K562 (cell line): ENCODE measurements around the gene DAPK1. TPM values are rescaled to one million over a fixed set of nuclear protein-coding genes. Genes with fewer than 3 reads are reported as not detected.

Source experiments
- CBFA2T3 ChIP-seq: fragments of 450-650 bp; IDR thresholded peaks from 2 replicates; pipeline ENCODE4 v1.6.1; 2017
- GABPB1 ChIP-seq: sonication (generic); formaldehyde crosslinking; IDR thresholded peaks from 2 replicates; pipeline ENCODE4 v1.8.0; 2022; ENCODE audit warnings: mild to moderate bottlenecking, missing genetic modification reagents
- RBM34 ChIP-seq: fragments of 200-400 bp; formaldehyde crosslinking; IDR thresholded peaks from 2 replicates; pipeline ENCODE4 v1.6.1; 2018; ENCODE audit warnings: low read length, borderline replicate concordance; ENCODE audit not compliant: insufficient read depth
- polyA plus RNA-seq, 8 experiments: library from polyadenylated mRNA; depleted of rRNA in 4 of 8; stranded (reverse) in 5 of 8; unstranded in 3 of 8; fragments of >200 nt; fragmentation: Nextera tagmentation in 2 of 8; fragmentation: Illumina TruSeq in 1 of 8; extraction: Ambion mirVana in 2 of 8; extraction: Trizol in 1 of 8; gene quantifications; 2 replicates each; pipeline versions ENCODE4 v1.2.1 to v1.2.3, GENCODE V29; 2011 to 2014; ENCODE audit warnings: inconsistent platforms in 1 of 8, missing spikeins in 1 of 8
- total RNA-seq, 7 experiments: library from RNA; depleted of rRNA in 6 of 7; stranded (reverse); fragments of >200 nt in 6 of 7; fragmentation: Illumina TruSeq in 2 of 7; extraction: Trizol in 2 of 7; gene quantifications; 2 replicates each; pipeline versions ENCODE4 v1.2.1 to v1.2.3, GENCODE V29; 2011 to 2021; ENCODE audit warnings: low replicate concordance in 1 of 7
- TF ChIP-seq, protein P1 (sequence below), 2 experiments: fragments of 150-350 bp in 1 of 2; IDR thresholded peaks; 2 replicates each; pipeline ENCODE4 v1.6.1; 2012 to 2016; ENCODE audit warnings: low read depth in 2 of 2, low read length in 2 of 2, mild to moderate bottlenecking in 1 of 2, moderate library complexity in 1 of 2
- TF ChIP-seq, protein P2 (sequence below): sonication (generic); formaldehyde crosslinking; IDR thresholded peaks from 2 replicates; pipeline ENCODE4 v1.8.1; 2023; ENCODE audit warnings: missing genetic modification reagents, mild to moderate bottlenecking, borderline replicate concordance
- TF ChIP-seq, protein P3 (sequence below), 2 experiments: fragments of 450-650 bp in 1 of 2; sonication (generic) in 1 of 2; formaldehyde crosslinking; conservative IDR thresholded peaks; 2 replicates each; pipeline versions ENCODE4 v1.4.0 to v1.8.1; 2020 to 2022; ENCODE audit warnings: mild to moderate bottlenecking in 1 of 2, missing genetic modification reagents in 1 of 2
- TF ChIP-seq, protein P4 (sequence below), 2 experiments: fragments of 450-650 bp in 1 of 2; sonication (generic) in 1 of 2; formaldehyde crosslinking in 1 of 2; IDR thresholded peaks; 2 replicates each; pipeline versions ENCODE4 v1.7.1 to v1.9.0; 2016 to 2022; ENCODE audit warnings: inconsistent platforms in 1 of 2, mild to moderate bottlenecking in 1 of 2, missing genetic modification reagents in 1 of 2

DAPK1 gene
- total and polyA plus RNA-seq, 9 of the 15 experiments (the other 6 are each of a cell fraction or from before 2014, with no cell fraction given) = 1.7 to 26.4 (median 15.8) TPM

DNA sequence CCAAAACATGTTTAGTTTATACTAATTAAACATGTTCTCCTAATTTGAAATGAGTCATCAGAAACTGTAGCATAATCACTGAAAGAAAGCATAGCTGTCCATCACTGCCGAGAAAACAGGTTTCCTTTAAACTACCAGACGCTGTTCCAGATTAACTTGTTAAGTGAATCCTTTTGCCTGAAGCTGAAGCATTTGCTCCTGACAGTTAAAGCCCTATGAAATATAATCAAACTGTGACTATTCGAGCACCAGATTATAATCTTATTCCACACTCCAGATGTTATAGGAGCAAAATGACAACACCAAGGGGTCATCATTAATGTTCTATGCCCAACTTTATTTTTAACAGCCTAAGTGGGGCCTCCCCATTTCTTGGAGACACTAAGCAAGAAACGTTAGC, 142.3 kb downstream of the DAPK1 start (continued):
- TF ChIP-seq, protein P1, sequence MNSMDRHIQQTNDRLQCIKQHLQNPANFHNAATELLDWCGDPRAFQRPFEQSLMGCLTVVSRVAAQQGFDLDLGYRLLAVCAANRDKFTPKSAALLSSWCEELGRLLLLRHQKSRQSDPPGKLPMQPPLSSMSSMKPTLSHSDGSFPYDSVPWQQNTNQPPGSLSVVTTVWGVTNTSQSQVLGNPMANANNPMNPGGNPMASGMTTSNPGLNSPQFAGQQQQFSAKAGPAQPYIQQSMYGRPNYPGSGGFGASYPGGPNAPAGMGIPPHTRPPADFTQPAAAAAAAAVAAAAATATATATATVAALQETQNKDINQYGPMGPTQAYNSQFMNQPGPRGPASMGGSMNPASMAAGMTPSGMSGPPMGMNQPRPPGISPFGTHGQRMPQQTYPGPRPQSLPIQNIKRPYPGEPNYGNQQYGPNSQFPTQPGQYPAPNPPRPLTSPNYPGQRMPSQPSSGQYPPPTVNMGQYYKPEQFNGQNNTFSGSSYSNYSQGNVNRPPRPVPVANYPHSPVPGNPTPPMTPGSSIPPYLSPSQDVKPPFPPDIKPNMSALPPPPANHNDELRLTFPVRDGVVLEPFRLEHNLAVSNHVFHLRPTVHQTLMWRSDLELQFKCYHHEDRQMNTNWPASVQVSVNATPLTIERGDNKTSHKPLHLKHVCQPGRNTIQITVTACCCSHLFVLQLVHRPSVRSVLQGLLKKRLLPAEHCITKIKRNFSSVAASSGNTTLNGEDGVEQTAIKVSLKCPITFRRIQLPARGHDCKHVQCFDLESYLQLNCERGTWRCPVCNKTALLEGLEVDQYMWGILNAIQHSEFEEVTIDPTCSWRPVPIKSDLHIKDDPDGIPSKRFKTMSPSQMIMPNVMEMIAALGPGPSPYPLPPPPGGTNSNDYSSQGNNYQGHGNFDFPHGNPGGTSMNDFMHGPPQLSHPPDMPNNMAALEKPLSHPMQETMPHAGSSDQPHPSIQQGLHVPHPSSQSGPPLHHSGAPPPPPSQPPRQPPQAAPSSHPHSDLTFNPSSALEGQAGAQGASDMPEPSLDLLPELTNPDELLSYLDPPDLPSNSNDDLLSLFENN (IDR thresholded peaks at IDR 0.05; ENCODE audit: low read depth in 2 of 2, low read length in 2 of 2) = no peak
- TF ChIP-seq CBFA2T3 = no peak
- TF ChIP-seq, protein P2, sequence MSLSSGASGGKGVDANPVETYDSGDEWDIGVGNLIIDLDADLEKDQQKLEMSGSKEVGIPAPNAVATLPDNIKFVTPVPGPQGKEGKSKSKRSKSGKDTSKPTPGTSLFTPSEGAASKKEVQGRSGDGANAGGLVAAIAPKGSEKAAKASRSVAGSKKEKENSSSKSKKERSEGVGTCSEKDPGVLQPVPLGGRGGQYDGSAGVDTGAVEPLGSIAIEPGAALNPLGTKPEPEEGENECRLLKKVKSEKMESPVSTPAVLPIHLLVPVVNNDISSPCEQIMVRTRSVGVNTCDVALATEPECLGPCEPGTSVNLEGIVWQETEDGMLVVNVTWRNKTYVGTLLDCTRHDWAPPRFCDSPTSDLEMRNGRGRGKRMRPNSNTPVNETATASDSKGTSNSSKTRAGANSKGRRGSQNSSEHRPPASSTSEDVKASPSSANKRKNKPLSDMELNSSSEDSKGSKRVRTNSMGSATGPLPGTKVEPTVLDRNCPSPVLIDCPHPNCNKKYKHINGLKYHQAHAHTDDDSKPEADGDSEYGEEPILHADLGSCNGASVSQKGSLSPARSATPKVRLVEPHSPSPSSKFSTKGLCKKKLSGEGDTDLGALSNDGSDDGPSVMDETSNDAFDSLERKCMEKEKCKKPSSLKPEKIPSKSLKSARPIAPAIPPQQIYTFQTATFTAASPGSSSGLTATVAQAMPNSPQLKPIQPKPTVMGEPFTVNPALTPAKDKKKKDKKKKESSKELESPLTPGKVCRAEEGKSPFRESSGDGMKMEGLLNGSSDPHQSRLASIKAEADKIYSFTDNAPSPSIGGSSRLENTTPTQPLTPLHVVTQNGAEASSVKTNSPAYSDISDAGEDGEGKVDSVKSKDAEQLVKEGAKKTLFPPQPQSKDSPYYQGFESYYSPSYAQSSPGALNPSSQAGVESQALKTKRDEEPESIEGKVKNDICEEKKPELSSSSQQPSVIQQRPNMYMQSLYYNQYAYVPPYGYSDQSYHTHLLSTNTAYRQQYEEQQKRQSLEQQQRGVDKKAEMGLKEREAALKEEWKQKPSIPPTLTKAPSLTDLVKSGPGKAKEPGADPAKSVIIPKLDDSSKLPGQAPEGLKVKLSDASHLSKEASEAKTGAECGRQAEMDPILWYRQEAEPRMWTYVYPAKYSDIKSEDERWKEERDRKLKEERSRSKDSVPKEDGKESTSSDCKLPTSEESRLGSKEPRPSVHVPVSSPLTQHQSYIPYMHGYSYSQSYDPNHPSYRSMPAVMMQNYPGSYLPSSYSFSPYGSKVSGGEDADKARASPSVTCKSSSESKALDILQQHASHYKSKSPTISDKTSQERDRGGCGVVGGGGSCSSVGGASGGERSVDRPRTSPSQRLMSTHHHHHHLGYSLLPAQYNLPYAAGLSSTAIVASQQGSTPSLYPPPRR (CRISPR knock-in tag) = no peak
- TF ChIP-seq, protein P3, sequence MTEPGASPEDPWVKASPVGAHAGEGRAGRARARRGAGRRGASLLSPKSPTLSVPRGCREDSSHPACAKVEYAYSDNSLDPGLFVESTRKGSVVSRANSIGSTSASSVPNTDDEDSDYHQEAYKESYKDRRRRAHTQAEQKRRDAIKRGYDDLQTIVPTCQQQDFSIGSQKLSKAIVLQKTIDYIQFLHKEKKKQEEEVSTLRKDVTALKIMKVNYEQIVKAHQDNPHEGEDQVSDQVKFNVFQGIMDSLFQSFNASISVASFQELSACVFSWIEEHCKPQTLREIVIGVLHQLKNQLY (CRISPR knock-in tag; conservative IDR thresholded peaks at IDR 0.05) = no peak
- no peak for TF ChIP-seq RBM34
- TF ChIP-seq, protein P4, sequence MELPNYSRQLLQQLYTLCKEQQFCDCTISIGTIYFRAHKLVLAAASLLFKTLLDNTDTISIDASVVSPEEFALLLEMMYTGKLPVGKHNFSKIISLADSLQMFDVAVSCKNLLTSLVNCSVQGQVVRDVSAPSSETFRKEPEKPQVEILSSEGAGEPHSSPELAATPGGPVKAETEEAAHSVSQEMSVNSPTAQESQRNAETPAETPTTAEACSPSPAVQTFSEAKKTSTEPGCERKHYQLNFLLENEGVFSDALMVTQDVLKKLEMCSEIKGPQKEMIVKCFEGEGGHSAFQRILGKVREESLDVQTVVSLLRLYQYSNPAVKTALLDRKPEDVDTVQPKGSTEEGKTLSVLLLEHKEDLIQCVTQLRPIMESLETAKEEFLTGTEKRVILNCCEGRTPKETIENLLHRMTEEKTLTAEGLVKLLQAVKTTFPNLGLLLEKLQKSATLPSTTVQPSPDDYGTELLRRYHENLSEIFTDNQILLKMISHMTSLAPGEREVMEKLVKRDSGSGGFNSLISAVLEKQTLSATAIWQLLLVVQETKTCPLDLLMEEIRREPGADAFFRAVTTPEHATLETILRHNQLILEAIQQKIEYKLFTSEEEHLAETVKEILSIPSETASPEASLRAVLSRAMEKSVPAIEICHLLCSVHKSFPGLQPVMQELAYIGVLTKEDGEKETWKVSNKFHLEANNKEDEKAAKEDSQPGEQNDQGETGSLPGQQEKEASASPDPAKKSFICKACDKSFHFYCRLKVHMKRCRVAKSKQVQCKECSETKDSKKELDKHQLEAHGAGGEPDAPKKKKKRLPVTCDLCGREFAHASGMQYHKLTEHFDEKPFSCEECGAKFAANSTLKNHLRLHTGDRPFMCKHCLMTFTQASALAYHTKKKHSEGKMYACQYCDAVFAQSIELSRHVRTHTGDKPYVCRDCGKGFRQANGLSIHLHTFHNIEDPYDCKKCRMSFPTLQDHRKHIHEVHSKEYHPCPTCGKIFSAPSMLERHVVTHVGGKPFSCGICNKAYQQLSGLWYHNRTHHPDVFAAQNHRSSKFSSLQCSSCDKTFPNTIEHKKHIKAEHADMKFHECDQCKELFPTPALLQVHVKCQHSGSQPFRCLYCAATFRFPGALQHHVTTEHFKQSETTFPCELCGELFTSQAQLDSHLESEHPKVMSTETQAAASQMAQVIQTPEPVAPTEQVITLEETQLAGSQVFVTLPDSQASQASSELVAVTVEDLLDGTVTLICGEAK (IDR thresholded peaks at IDR 0.05) = no peak
- TF ChIP-seq, protein P4 (CRISPR knock-in tag; IDR thresholded peaks at IDR 0.05) = no peak
- no peak for TF ChIP-seq GABPB1 (CRISPR knock-in tag)
